Endothelial cell of umbilical vein (primary cell): ENCODE measurements around the gene GLRA1.

ENCODE experiments used
- CTCF ChIP-seq, 2 donors: IDR thresholded peaks; 1 replicate in 1 of 2; 2 replicates in 1 of 2; pipeline ENCODE4 v1.5.1; 2011; ENCODE audit warnings: low read length in 2 of 2, mild to moderate bottlenecking in 2 of 2, moderate library complexity in 2 of 2, control low read depth in 1 of 2, inconsistent platforms in 1 of 2, low read depth in 1 of 2; ENCODE audit not compliant: insufficient read depth in 1 of 2; ENCODE audit errors: extremely low read depth in 1 of 2
- EZH2 ChIP-seq: IDR thresholded peaks from 2 replicates; pipeline ENCODE4 v1.6.1; 2012; ENCODE audit warnings: borderline replicate concordance, low read depth, mild to moderate bottlenecking, moderate library complexity, low read length, inconsistent platforms; ENCODE audit not compliant: severe bottlenecking
- MAX ChIP-seq: IDR thresholded peaks from 2 replicates; pipeline ENCODE4 v1.6.1; 2011; ENCODE audit not compliant: insufficient read depth, insufficient read length

GRCh38 chr5:151885138-151885908 is 39.3 kb downstream of the GLRA1 start:
- TF ChIP-seq MAX (no peak), CTCF (IDR thresholded peaks at IDR 0.05; ENCODE audit: extremely low read depth in 1 of 2, insufficient read depth in 1 of 2, low read depth in 1 of 2, low read length in 2 of 2) (no peak), EZH2 (no peak)
